22Rv1 (cell line): ENCODE measurements around the gene DCDC2C.
A peak's percentile ranks its signal among the peaks of the same experiment; 100 is the strongest.

Experiments
- ZFX ChIP-seq: fragments of 450-650 bp; IDR thresholded peaks from 2 replicates; pipeline ENCODE4 v1.6.1; 2017; ENCODE audit warnings: antibody characterized with exemption, borderline replicate concordance
- TF ChIP-seq, protein P1 (sequence below): fragments of 450-650 bp; IDR thresholded peaks from 2 replicates; pipeline ENCODE4 v1.5.1; 2017; ENCODE audit warnings: mild to moderate bottlenecking

DNA sequence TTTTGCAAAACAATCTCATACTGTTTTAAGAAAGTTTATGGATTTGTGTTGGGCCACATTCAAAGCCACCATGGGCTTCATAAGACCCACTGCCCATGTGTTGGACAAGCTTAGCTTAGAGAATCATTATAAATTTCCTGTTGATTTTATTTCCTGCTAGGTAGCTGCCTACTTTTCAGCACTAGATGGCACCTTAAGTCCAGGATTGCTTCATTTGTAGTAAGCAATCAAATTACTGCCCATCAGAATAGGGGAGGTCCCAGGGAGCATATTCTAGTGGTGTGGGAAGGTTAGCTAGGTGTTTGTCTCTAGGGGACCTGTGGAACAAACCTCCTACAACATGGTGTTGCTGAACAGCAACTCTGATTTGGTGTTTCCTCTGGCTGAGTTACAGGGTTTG lies 11.0 kb upstream of the DCDC2C start:
- TF ChIP-seq, protein P1, sequence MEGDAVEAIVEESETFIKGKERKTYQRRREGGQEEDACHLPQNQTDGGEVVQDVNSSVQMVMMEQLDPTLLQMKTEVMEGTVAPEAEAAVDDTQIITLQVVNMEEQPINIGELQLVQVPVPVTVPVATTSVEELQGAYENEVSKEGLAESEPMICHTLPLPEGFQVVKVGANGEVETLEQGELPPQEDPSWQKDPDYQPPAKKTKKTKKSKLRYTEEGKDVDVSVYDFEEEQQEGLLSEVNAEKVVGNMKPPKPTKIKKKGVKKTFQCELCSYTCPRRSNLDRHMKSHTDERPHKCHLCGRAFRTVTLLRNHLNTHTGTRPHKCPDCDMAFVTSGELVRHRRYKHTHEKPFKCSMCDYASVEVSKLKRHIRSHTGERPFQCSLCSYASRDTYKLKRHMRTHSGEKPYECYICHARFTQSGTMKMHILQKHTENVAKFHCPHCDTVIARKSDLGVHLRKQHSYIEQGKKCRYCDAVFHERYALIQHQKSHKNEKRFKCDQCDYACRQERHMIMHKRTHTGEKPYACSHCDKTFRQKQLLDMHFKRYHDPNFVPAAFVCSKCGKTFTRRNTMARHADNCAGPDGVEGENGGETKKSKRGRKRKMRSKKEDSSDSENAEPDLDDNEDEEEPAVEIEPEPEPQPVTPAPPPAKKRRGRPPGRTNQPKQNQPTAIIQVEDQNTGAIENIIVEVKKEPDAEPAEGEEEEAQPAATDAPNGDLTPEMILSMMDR: peak; percentile 56
- TF ChIP-seq ZFX: no peak
